ENCODE results near the gene SCNN1B.
"Not testable (repeated sequence)": the region's sequence is repeated elsewhere in the genome, so short reads cannot be mapped to it uniquely, and the experiment has no call there.

The SCNN1B gene

DNA sequence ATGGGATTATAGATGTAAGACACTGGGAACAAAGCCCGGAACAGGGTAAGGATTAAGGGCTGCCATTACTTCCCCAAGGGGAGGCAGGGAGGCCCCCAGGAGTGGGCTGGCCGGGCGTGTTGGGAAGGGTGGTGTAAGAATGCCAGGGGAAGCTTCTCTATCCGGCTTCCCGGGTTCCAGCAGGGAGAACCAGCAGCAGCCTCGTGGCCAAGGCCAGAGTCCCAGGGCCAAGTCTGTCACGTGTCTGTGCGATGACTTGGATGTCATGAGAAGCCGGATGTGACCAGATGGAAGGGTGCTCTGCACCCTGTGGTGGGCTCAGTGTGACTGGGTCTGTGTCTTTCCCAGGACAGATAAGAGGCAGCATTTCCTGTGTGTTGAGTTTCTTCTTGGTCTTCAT is 52.1 kb downstream of the SCNN1B start:
- no peak for DNase-seq (ENCODE audit: low read depth, low spot score)

GRCh38 chr16:23355106-23355670 is 53.1 kb downstream of the SCNN1B start:
- DNase-seq (ENCODE audit: low read depth, low spot score), result no peak

- DNase-seq (ENCODE audit: low read depth, low spot score), result no peak
These were observed 54.8 kb downstream of the SCNN1B start for GRCh38 chr16:23356941-23357340.

DNA sequence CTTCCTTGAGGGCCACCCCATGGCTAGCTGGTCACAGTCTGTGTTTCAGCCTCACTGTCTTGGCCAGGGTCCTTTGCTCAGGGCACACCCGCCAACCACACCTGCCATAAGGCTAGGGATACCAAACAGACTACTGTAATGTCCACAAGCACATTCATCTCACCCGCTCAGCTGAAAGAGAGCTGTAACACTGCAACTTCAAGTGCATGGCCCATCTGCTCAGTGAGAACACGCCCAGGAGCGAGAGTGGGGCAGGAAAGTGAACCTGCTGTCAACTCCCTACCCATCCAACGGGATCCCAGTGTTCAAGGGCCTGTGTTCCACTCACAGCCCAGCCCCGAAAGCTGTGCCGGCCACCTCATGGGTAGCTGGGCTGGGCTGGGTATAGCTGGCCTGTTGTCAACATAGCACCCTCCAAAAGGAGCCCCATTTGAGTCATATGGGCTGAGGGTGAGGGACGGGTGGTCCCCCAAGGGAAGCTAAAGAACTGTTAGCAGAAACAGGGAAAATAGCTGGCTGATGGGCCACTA is 55.7 kb downstream of the SCNN1B start:
- no peak for DNase-seq (ENCODE audit: low read depth, low spot score)

DNA sequence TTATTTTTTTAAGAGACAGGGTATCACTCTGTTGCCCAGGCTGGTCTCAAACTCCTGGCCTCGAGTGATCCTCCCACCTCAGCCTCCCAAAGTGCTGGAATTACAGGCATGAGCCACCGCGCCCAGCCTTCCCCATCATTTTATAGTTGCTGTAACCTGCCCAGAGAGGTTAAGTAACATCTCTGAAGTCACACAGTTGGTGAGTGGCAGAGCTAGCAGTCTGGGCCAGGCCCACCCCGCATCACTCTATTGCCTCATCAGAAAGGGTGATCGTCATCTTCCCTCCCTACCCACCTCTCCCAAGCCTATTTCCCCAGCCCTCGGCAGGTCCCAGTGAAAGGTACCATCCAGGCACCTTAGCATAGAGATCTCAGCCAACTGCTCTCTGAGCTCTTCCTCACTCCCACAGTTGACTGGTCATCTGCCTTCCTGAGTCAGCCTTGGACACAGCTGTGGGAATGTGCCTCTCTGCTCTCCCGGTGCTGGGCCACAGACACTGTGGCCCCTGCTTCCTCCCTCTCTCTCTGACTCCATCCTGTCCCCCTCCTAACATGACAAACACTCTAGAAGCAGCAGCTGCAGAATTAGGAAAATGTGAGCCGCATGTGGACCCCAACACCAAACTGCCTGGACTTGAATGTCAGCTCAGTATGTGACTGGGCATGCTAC is 57.1 kb downstream of the SCNN1B start:
- DNase-seq (ENCODE audit: low read depth, low spot score), result no peak

DNA sequence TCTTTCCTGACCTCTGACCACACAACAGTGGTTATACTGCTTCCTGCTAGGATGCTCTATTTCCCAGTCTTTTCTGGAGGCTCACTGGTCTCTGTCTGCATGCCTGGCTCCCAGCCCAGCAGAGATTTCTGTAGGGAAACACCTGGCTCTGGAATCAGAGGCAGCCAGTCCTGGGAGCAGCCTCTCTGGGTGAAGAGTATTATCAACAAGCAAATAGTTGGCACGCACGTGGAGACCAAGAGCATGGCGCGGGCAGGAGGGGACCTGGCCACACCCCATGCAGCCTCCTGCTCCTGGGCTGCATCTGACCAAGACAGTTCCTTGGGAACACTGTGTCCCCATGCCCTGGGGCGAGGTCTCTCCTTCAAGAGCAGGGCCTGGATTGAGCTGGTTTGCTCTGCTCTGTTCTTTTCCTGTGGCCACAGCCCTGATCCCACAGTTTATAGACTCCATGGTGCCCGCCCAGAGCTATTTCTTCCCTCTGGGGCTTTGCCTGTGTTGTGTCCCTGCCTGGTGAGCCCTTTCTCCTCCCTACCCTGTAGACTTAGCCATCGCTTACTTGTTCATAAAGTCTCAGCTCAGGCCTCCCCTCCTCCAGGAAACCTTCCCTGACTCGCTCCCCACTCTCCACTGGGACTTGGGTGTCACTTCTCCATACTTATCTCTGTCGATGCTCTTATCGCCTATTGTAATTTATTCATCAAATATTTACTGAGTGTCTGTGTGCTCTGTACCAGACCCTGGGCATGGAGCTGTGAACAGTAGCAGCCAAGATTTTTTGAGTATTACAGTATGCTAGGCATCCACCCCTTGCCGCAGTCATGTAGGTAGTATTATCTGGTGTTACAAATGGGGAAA is 60.6 kb downstream of the SCNN1B start:
- no peak for DNase-seq (ENCODE audit: low read depth, low spot score)

GRCh38 chr16:23365602-23366240 is 63.6 kb downstream of the SCNN1B start:
- no peak for DNase-seq (ENCODE audit: low read depth, low spot score)

GRCh38 chr16:23366341-23366740 is 64.2 kb downstream of the SCNN1B start:
- not testable (repeated sequence) for DNase-seq (ENCODE audit: low read depth, low spot score)

GRCh38 chr16:23367564-23367963 is 65.5 kb downstream of the SCNN1B start:
- DNase-seq (ENCODE audit: low read depth, low spot score), result no peak

DNA sequence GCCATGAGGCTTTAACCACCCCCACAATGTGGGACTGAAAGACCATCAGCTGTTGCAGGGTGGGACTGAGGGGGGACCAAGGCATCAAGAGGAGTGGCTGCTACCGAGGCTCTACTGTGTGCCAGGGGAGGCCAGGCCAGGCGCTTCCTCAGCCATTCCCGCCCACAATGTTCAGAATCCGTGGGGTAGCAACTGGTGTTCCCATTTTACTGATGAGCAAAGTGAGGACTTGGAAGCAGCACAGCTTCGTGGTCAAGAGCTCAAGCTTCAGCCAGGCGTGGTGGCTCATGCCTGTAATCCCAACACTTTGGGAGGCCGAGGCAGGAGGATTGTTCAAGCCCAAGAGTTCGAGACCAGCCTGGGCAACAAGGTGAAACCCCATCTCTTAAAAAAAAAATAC is 65.9 kb downstream of the SCNN1B start:
- DNase-seq (ENCODE audit: low read depth, low spot score), result no peak

DNA sequence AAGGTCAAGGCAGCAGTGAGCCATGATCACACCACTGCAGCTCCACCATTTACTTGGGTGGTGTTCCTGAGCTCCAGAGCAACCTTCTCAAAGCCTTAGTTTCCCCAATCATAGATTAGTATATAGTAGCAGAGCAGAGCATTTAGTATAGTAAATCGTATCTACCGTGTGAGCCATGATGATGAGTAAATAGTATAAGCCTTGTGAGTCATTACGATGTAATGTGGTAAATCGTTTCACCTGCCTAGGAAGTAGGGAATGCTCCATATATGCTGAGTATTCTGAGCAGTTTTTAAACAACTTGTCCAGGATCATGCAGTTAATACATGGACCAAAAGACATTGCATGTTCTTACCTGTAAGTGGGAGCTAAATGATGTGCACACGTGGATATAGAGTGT is 66.4 kb downstream of the SCNN1B start:
- no peak for DNase-seq (ENCODE audit: low read depth, low spot score)

GRCh38 chr16:23369416-23369815 is 67.3 kb downstream of the SCNN1B start:
- no peak for DNase-seq (ENCODE audit: low read depth, low spot score)

DNA sequence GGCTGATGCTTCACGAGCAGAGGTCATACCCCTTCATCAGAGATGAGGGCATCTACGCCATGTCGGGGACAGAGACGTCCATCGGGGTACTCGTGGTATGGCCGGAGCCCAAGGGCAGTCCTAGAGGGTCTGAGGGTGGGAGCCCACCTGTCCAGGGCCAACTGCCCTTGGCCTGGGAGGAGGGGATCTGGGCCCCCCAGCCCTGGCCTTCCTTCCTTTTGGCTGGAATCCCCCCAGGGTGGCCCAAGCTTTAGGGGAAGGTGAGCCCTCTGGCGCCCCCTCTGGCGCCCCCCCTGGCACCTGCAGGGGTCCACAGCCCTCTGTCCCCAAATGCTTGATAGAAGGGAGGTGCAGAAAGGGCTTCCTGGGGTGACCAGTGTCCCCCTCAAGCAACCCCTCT is 69.3 kb downstream of the SCNN1B start:
- DNase-seq (ENCODE audit: low read depth, low spot score), result no peak

- no peak for DNase-seq (ENCODE audit: low read depth, low spot score)
These were observed 71.5 kb downstream of the SCNN1B start for GRCh38 chr16:23373436-23374219.

- DNase-seq (ENCODE audit: low read depth, low spot score), result no peak
These were observed 72.8 kb downstream of the SCNN1B start for GRCh38 chr16:23374721-23375510.

- DNase-seq (ENCODE audit: low read depth, low spot score), result no peak
These were observed 73.5 kb downstream of the SCNN1B start for GRCh38 chr16:23375643-23376042.

DNA sequence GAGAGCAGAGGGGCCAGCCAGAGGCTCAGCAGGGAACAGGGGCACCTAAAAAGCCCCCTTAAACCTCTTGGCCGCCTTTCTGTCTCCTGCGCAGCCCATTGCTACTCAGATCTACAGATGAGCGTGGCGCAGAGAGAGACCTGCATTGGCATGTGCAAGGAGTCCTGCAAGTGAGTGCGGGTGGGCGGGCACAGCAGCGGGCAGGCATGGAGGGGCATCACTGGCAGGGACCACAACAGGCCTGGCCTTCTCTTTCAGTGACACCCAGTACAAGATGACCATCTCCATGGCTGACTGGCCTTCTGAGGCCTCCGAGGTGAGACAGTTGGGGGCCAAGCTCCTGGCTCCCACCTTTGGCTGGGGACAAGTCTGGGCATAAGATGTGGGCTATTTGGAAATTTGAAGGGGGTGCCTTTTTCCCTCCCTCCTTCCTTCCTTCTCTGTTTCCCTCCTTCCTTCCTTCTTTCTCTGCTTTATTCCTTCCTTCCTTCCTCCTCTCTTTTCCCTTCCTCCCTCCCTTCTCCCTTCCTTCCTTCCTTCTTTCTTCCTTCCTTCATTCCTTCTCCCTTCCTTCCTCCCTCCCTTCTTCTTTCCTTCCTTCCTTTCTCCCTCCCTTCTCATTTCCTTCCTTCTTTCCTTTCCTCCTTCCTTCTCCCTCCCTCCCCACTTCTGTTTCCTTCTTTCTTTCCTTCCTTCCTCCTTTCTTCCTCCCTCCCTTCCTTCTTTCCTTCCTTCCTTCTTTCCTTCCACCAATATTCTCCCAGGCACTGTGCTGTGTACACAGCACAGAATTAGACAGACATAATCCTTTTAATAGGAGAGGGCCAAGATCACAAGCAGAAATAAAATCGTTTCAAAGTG is 75.2 kb downstream of the SCNN1B start:
- no peak for DNase-seq (ENCODE audit: low read depth, low spot score)

- DNase-seq (ENCODE audit: low read depth, low spot score), result no peak
These were observed 76.2 kb downstream of the SCNN1B start for GRCh38 chr16:23378256-23378655.

DNA sequence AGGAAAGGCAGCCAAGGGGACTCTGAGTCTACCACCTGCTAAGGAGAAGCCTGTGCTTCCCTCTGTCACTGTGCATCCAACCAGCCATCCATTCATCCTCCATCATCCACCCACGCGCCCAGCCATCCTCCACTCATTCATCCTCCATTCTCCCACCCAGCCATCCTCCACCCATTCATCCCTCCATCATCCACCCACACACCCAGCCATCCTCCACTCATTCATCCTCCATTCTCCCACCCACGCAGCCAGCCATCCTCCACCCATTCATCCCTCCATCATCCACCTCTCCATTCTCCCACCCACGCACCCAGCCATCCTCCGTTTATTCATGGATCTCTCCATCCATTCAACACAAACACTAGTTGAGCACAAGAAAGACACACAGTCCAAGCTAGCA is 76.8 kb downstream of the SCNN1B start:
- no peak for DNase-seq (ENCODE audit: low read depth, low spot score)

- DNase-seq (ENCODE audit: low read depth, low spot score), result no peak
These were observed 77.6 kb downstream of the SCNN1B start for GRCh38 chr16:23379707-23380106.
